GM10266 (cell line): ENCODE measurements around the gene LY6G5B.

Source experiments
- DNase-seq: peaks from one replicate; pipeline ENCODE4 v3.0.0; 2012; ENCODE audit errors: extremely low spot score
- TF ChIP-seq, protein P1 (sequence below): IDR thresholded peaks from 2 replicates; pipeline ENCODE4 v1.5.1; 2012; ENCODE audit warnings: mild to moderate bottlenecking, low read depth; ENCODE audit not compliant: control insufficient read depth, insufficient read depth; ENCODE audit errors: missing control alignments

LY6G5B gene

GRCh38 chr6:31633447-31633846 is 36.3 kb upstream of the LY6G5B start:
- TF ChIP-seq, protein P1, sequence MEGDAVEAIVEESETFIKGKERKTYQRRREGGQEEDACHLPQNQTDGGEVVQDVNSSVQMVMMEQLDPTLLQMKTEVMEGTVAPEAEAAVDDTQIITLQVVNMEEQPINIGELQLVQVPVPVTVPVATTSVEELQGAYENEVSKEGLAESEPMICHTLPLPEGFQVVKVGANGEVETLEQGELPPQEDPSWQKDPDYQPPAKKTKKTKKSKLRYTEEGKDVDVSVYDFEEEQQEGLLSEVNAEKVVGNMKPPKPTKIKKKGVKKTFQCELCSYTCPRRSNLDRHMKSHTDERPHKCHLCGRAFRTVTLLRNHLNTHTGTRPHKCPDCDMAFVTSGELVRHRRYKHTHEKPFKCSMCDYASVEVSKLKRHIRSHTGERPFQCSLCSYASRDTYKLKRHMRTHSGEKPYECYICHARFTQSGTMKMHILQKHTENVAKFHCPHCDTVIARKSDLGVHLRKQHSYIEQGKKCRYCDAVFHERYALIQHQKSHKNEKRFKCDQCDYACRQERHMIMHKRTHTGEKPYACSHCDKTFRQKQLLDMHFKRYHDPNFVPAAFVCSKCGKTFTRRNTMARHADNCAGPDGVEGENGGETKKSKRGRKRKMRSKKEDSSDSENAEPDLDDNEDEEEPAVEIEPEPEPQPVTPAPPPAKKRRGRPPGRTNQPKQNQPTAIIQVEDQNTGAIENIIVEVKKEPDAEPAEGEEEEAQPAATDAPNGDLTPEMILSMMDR, result no peak
- DNase-seq, result no peak

DNA sequence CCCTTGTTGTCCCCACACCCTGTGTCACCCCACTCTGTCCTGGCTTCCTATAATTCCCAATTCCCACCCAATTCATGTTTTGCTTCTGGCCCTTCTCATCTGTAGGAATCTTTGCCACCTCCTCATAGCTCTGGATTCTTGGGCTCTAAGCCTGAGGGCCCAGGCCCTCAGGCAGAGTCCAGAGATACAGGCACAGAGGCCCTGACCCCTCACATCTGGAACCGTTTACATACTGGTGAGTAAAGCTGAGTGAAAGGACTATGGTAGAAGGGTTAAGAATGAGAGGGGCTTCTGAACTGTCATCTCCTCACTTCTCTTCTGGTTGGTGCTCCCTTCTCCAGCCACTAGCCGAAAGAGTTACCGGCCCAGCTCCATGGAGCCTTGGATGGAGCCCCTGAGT is 35.6 kb upstream of the LY6G5B start:
- TF ChIP-seq, protein P1, result no peak
- DNase-seq, result no peak

GRCh38 chr6:31634969-31635575 is 34.7 kb upstream of the LY6G5B start:
- TF ChIP-seq, protein P1, result no peak
- DNase-seq, result no peak

- no peak for DNase-seq
- TF ChIP-seq, protein P1, result no peak
Measured at GRCh38 chr6:31636698-31637596, 32.8 kb upstream of the LY6G5B start.

GRCh38 chr6:31639043-31639442 is 30.7 kb upstream of the LY6G5B start:
- TF ChIP-seq, protein P1, result no peak
- no peak for DNase-seq

GRCh38 chr6:31639449-31639861 is 30.3 kb upstream of the LY6G5B start:
- no peak for DNase-seq
- TF ChIP-seq, protein P1, result no peak

DNA sequence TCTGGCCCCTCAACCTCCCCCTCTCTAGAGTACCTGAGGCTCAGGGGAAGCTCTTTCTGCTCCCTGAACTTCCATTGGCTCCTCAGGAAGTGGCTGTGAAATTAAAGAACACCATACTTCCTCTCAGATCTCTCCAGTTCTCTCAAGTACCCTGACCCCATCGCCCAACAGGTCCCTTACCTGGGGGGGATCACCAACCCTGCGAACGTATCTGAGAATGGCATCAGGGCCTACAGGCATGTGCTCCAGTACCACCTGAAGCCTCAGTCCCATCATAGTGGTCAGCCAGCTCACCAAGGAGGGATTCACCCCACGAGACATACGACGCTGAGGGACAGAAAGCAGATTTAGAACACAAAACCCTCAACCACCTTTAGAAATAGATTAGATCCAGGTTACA is 29.2 kb upstream of the LY6G5B start:
- TF ChIP-seq, protein P1, result no peak
- DNase-seq, result no peak
